ENCODE results near the gene PELI2. TPM values are rescaled to one million over a fixed set of nuclear protein-coding genes. Genes with fewer than 3 reads are reported as not detected.

The PELI2 gene
- total and polyA plus RNA-seq, 2 experiments from 2014 or later: 4.3 to 16.1 TPM

DNA sequence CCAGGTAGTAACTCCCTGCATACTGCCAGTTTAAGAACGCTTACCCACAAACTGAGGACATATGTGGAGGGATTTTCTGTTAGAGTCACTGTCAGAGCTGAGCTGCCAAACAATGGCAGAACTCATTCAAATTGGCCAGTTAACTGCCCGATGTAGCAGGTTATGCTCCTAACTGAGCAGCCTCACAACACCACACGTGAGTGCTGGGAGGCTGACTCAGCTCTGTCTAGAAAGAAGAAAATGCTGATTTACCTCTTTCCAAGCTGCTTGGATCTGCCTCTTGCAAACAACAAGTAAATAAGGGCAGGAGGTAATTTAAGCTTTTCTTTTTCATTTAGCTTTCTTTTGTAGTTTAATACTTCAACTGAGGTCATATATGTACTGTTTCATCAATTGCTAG is 195.6 kb downstream of the PELI2 start:
- Histone ChIP-seq H3K79me2 (no peaks in the 10 kb centered on the region), H3K4me3 (no peak overlapping the region), H3K4me1 (ENCODE audit: insufficient read depth) (peaks cover 4% of the 10 kb centered on the region), H3K36me3 (replicated peaks; ENCODE audit: insufficient read depth, low read depth) (no peaks in the 10 kb centered on the region), H3K27me3 (no peaks in the 10 kb centered on the region), H3K27ac (no peak overlapping the region), H3K9me3 (ENCODE audit: low read depth) (no peaks in the 10 kb centered on the region), H4K20me1 (ENCODE audit: insufficient read depth, poor library complexity, severe bottlenecking) (no peaks in the 10 kb centered on the region), H3K4me2 (no peak overlapping the region), H2AFZ (no peak overlapping the region), H3K9me2 (replicated peaks; ENCODE audit: insufficient read depth) (no peaks in the 10 kb centered on the region)
- no peak for TF ChIP-seq EZH2phosphoT487 (IDR thresholded peaks at IDR 0.05; ENCODE audit: low read depth, severe bottlenecking, unreplicated experiment)
- TF ChIP-seq EZH2 (IDR thresholded peaks at IDR 0.05; ENCODE audit: borderline replicate concordance): no peak
- TF ChIP-seq, protein P1, sequence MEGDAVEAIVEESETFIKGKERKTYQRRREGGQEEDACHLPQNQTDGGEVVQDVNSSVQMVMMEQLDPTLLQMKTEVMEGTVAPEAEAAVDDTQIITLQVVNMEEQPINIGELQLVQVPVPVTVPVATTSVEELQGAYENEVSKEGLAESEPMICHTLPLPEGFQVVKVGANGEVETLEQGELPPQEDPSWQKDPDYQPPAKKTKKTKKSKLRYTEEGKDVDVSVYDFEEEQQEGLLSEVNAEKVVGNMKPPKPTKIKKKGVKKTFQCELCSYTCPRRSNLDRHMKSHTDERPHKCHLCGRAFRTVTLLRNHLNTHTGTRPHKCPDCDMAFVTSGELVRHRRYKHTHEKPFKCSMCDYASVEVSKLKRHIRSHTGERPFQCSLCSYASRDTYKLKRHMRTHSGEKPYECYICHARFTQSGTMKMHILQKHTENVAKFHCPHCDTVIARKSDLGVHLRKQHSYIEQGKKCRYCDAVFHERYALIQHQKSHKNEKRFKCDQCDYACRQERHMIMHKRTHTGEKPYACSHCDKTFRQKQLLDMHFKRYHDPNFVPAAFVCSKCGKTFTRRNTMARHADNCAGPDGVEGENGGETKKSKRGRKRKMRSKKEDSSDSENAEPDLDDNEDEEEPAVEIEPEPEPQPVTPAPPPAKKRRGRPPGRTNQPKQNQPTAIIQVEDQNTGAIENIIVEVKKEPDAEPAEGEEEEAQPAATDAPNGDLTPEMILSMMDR (IDR thresholded peaks at IDR 0.05; ENCODE audit: poor library complexity): no peak
- 97% methylated on average over 3 of the region's 3 CpGs for WGBS (ENCODE audit: low lambda C conversion rate, missing lambda C conversion rate)
- no peak for DNase-seq (ENCODE audit: low spot score)

DNA sequence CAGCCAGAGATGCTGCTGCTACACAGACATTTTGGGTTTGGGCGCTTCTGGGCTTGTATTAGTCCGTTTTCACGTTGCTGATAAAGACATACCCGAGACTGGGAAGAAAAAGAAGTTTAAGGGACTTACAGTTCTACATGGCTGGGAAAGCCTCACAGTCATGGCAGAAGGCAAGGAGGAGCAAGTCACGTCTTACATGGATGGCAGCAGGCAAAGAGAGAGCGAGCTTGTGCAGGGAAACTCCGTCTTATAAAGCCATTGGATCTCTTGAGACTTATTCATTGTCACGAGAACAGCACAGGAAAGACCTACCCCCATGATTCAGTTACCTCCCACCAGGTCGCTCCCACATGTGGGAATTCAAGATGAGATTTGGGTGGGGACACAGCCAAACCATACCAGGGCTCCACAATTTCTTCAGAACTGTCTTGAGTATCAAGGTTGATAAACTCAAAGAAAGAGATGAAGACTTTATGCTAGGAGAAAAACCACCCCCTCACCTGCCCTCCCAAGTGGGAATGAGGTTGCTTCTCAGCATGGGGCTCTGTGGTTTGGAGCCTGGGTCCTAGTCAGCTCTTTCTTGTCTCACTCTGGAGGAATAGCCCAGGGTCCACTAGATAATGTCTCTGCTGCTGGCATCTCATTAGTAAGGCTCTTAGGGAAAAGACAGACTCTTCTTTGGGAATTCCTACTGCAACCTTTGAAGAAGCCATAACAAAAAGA is 200.3 kb downstream of the PELI2 start:
- H2AFZ ChIP-seq: no peak overlapping the region
- no peak overlapping the region for H3K27ac ChIP-seq
- no peaks in the 10 kb centered on the region for H3K4me1 ChIP-seq (ENCODE audit: insufficient read depth)
- H3K9me3 ChIP-seq (ENCODE audit: low read depth): no peaks in the 10 kb centered on the region
- no peak for DNase-seq (ENCODE audit: low spot score)
- TF ChIP-seq, protein P1 (IDR thresholded peaks at IDR 0.05; ENCODE audit: poor library complexity): no peak
- TF ChIP-seq EZH2phosphoT487 (IDR thresholded peaks at IDR 0.05; ENCODE audit: low read depth, severe bottlenecking, unreplicated experiment): no peak
- no peak for TF ChIP-seq EZH2 (IDR thresholded peaks at IDR 0.05; ENCODE audit: borderline replicate concordance)
- H3K79me2 ChIP-seq: no peaks in the 10 kb centered on the region
- H3K27me3 ChIP-seq: no peaks in the 10 kb centered on the region
- WGBS (ENCODE audit: low lambda C conversion rate, missing lambda C conversion rate): 95% methylated on average over 9 of the region's 9 CpGs
- no peaks in the 10 kb centered on the region for H3K36me3 ChIP-seq (replicated peaks; ENCODE audit: insufficient read depth, low read depth)
- H3K4me2 ChIP-seq: no peak overlapping the region
- no peaks in the 10 kb centered on the region for H4K20me1 ChIP-seq (ENCODE audit: insufficient read depth, poor library complexity, severe bottlenecking)
- H3K9me2 ChIP-seq (replicated peaks; ENCODE audit: insufficient read depth): no peaks in the 10 kb centered on the region
- H3K4me3 ChIP-seq: no peak overlapping the region

GRCh38 chr14:56321861-56322260 is 203.7 kb downstream of the PELI2 start:
- Histone ChIP-seq H3K36me3 (replicated peaks; ENCODE audit: insufficient read depth, low read depth) (no peaks in the 10 kb centered on the region), H3K9me2 (replicated peaks; ENCODE audit: insufficient read depth) (no peaks in the 10 kb centered on the region), H3K4me3 (no peak overlapping the region), H2AFZ (no peak overlapping the region), H4K20me1 (ENCODE audit: insufficient read depth, poor library complexity, severe bottlenecking) (no peaks in the 10 kb centered on the region), H3K4me2 (no peak overlapping the region), H3K27me3 (no peaks in the 10 kb centered on the region), H3K4me1 (ENCODE audit: insufficient read depth) (no peaks in the 10 kb centered on the region), H3K27ac (no peak overlapping the region), H3K79me2 (no peaks in the 10 kb centered on the region), H3K9me3 (ENCODE audit: low read depth) (no peaks in the 10 kb centered on the region)
- DNase-seq (ENCODE audit: low spot score): no peak
- TF ChIP-seq EZH2phosphoT487 (IDR thresholded peaks at IDR 0.05; ENCODE audit: low read depth, severe bottlenecking, unreplicated experiment) (no peak), EZH2 (IDR thresholded peaks at IDR 0.05; ENCODE audit: borderline replicate concordance) (no peak)
- TF ChIP-seq, protein P1 (IDR thresholded peaks at IDR 0.05; ENCODE audit: poor library complexity): no peak

Data from hepatocyte (in vitro differentiated cells).